AG04449 (cell line): ENCODE measurements around the gene IGLON5.

Experiments
- CTCF ChIA-PET: fragments of 350-600 bp; formaldehyde crosslinking; extraction: SDS; loops from one replicate; lab custom pipeline; 2021; ENCODE audit warnings: antibody characterized with exemption; lab: Yijun Ruan, JAX
- POLR2A ChIA-PET: fragments of 400-600, 350-600 bp; formaldehyde crosslinking; extraction: SDS; loops from one replicate; lab custom pipeline; 2020; ENCODE audit warnings: antibody characterized with exemption, inconsistent platforms; lab: Yijun Ruan, JAX
- DNase-seq: peaks from one replicate; pipeline ENCODE4 v3.0.0-alpha.2; 2010; ENCODE audit warnings: low read depth, low spot score
- H3K4me3 ChIP-seq: 2 replicates; pipeline ENCODE4 v1.5.1; 2011; ENCODE audit warnings: low read depth, mild to moderate bottlenecking, control low read depth, low read length
- TF ChIP-seq, protein P1 (sequence below): IDR thresholded peaks from one replicate; pipeline ENCODE4 v1.5.1; 2011; ENCODE audit warnings: mild to moderate bottlenecking, moderate library complexity, low read length, control low read depth, inconsistent platforms; ENCODE audit not compliant: insufficient read depth; ENCODE audit errors: missing control alignments

Gene IGLON5

DNA sequence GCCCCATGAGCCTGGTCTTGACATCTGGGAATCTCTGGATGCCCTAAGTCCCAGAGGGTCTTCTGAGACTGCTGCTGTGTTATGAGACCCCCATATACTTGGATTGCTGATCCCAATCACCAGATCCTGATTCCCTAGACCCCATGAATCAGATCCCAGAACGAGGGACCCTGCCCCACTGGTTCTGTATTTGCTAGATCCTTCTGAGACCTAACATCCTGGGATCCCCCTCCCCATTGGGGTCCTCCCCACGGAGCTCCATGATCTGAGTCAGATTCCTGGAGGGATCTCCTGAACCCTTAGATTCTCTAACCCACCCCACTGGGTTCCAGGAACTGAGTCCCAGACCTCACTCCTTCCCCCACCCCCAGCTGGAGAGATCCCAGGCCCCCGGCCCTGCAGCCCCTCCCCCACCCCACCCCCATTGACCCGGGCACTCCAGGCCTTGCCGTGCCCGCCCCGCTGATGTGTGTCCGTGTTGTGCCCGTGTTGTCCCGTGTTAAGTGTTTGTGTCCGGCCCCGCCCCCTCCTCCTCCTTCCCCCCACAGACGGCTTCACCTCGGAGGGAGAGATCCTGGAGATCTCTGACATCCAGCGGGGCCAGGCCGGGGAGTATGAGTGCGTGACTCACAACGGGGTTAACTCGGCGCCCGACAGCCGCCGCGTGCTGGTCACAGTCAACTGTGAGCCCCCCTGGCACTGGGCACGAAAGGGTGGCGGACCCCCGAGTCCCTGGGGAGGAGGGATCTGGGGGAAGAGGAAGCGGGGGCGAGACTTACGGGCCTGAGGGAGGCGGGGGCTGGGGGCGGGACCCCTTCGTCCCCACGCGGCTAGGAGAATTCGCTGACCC, 15.0 kb downstream of the IGLON5 start:
- no peak for DNase-seq
- TF ChIP-seq, protein P1, sequence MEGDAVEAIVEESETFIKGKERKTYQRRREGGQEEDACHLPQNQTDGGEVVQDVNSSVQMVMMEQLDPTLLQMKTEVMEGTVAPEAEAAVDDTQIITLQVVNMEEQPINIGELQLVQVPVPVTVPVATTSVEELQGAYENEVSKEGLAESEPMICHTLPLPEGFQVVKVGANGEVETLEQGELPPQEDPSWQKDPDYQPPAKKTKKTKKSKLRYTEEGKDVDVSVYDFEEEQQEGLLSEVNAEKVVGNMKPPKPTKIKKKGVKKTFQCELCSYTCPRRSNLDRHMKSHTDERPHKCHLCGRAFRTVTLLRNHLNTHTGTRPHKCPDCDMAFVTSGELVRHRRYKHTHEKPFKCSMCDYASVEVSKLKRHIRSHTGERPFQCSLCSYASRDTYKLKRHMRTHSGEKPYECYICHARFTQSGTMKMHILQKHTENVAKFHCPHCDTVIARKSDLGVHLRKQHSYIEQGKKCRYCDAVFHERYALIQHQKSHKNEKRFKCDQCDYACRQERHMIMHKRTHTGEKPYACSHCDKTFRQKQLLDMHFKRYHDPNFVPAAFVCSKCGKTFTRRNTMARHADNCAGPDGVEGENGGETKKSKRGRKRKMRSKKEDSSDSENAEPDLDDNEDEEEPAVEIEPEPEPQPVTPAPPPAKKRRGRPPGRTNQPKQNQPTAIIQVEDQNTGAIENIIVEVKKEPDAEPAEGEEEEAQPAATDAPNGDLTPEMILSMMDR: no peak
- ChIA-PET CTCF (interaction anchor here (1.1 kb wide), 1 partner anchor 13 kb away, joined by 3 read pairs; no protein-coding TSS in a partner anchor), POLR2A (no interaction called here)
- H3K4me3 ChIP-seq: no peak overlapping the region

DNA sequence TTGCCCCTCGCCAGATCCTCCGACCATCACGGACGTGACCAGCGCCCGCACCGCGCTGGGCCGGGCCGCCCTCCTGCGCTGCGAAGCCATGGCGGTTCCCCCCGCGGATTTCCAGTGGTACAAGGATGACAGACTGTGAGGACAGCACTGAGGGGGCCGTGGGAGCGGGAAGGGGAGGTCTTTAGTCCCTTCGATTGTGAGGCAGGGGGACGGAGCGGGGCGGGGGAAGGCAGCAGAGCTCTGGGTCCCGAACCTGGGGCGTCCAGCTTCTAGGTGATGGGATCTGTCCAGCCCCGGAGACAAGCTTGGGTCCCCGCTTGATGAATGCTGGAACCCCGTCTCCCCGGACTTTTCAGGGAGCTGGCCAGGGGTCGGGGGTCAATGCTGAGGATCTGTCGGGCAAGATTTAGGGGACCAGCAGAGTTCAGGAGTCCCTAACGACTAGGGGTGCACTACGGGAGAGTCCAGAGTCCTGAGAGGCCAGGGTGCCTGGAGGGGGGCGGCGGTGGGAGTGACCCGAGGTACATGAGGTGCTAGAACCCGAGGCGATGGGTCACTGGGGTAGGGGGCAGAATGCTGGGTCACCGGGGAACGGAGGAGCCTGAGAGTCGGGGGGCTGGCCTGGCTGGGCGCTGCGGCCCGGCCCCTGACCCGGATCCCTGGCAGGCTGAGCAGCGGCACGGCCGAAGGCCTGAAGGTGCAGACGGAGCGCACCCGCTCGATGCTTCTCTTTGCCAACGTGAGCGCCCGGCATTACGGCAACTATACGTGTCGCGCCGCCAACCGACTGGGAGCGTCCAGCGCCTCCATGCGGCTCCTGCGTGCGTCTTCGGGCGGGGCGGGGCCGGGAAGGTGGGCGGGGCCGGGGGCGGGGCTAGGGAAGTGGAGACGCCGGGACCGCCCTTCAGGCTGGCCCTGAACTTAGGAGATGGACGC, 15.9 kb downstream of the IGLON5 start:
- H3K4me3 ChIP-seq: no peak overlapping the region; the same call in 1 of the 2 replicates
- ChIA-PET POLR2A (no interaction called here), CTCF (interaction anchor here (1.1 to 1.2 kb wide), 2 partner anchors 11 to 12 kb away, joined by 3 read pairs; no protein-coding TSS in a partner anchor)
- TF ChIP-seq, protein P1: peak; percentile 10
- DNase-seq: no peak

DNA sequence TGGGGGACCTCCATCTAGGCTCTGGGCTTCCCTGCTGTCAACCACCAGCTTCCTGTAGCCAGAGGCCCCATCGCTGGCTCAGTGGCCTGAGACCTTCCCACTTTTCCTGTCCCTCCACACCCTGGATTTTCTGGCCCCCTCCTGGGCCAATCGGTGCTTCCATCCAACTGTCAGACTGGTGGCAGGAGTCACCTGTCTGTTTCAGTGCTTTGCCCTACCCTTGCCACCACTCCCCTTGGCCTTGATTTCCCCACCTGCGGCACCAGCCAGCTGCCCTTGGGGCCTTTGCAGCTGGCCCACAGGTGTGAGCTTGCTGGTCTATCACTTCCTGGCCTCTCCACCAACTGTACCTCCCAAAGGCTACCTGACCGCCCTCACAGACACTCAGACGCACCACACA, 18.0 kb downstream of the IGLON5 start:
- no peak overlapping the region for H3K4me3 ChIP-seq
- ChIA-PET CTCF (no interaction called here), POLR2A (no interaction called here)
- no peak for DNase-seq
- TF ChIP-seq, protein P1: no peak

DNA sequence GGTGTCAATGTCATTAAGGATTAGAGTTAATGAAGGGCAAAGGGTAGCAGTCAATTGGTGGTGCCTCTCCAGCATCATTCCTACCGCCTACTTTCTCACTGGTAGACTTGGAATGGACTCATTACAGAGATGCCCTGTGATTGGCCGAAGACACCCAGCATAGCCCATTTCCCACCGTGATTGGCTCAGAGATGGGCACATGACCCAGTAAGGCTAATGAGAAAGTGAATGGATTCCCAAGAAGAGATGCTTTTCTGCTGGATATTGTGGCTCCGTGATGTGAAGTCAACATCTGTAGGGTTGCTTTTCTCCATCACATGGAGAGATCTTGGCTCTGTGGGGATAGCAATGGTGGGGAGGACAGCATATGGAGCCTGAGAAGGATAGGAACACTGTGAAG, 18.9 kb downstream of the IGLON5 start:
- H3K4me3 ChIP-seq: no peak overlapping the region
- DNase-seq: no peak
- POLR2A ChIA-PET: no interaction called here
- TF ChIP-seq, protein P1: no peak
- CTCF ChIA-PET: no interaction called here

DNA sequence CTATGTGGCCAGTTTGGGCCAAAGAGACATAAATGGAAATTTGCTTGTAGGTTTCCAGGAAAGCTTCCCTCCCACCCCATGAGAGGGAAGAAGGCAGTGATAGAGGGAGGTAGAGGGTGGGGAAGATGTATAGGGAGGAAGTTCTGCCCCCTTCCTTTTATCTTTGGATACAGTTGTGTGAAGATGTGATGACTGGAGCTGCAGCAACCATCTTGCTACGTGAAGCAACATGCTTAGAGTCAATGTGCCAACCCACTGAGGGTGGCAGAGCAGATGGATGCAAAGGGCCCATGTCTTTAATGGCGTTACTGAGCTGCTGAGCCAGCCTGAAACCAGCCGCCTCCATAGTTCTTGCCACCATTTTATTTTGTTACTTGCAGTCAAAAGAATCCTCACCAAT, 19.7 kb downstream of the IGLON5 start:
- H3K4me3 ChIP-seq: no peak overlapping the region
- ChIA-PET CTCF (no interaction called here), POLR2A (no interaction called here)
- TF ChIP-seq, protein P1: no peak
- no peak for DNase-seq

DNA sequence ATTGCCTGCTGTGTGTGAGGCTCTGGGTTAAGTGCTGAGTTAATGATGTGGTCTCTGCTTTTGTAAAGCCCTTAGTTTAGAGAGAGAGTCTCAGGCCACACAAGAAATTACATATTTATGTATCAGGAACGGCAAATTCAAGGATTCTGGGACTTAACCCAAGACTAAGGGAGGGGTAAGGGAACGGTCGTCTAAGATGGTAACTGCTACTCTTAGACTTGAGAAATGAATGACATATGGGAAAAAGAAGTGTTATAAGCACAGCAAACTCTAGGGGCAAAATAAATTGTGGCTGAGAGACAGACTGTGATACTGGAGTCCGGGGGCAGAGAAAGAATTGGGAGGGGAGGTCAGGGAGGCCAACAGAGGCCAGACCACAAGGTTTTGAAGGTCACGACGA, 20.3 kb downstream of the IGLON5 start:
- POLR2A ChIA-PET: no interaction called here
- CTCF ChIA-PET: no interaction called here
- no peak for DNase-seq
- no peak overlapping the region for H3K4me3 ChIP-seq
- TF ChIP-seq, protein P1: no peak
